ENCODE results near the gene MRNIP. TPM values are rescaled to one million over a fixed set of nuclear protein-coding genes. Genes with fewer than 3 reads are reported as not detected.

MRNIP gene
- polyA plus RNA-seq, 1 donor = 50.5 TPM

- no peak for DNase-seq
Measured at GRCh38 chr5:179805070-179805528, 53.5 kb downstream of the MRNIP start.

- no peak for DNase-seq
Measured at GRCh38 chr5:179804555-179804947, 54.1 kb downstream of the MRNIP start.

- DNase-seq = no peak
Measured at GRCh38 chr5:179803651-179804554, 54.7 kb downstream of the MRNIP start.

- no peak for DNase-seq
Measured at GRCh38 chr5:179802950-179803562, 55.6 kb downstream of the MRNIP start.

- no peak for DNase-seq
Measured at GRCh38 chr5:179802207-179802883, 56.3 kb downstream of the MRNIP start.

DNA sequence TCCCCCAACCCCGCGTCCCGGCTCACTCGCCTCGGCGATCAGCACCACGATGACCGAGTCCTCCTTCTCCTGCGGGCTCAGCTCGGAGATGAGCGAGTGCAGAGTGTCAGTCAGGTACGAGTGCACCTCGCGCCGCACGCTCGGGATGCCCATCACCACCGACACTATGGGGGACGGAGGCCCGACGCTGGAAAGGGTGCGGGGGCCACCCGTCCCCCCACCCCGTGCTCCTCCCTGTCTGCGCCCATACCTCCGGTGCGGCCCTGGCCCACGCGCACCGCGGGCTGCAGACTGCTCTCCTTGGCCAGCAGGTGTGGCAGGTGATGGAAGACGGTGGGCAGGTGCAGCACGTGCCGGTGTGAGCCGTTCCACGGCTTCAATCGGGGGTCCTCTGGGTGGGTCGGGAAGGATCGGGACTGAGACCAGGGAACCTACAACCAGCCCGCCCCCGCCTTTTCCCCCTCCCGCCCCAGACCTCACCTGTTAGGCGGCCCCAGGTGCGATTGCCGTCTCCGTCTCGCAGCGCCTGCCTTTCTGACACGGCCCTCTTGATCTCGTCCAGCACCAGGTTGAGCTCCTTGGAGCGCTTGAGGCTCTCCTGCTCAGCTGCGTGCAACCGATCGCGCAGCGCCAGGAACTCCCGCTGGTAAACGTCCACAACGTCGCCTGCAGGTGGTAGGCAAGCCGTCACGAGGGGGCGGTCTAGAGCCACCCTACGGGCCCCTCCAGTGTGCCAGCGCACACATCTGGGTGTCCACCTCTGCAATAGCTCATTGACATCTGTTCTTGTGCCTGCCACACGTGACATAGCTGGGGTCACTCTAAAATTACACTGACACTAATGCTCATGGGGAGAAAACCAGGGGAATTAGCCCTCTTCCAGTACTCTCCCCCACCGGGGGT, 57.1 kb downstream of the MRNIP start:
- peak; percentile 71 for DNase-seq

DNA sequence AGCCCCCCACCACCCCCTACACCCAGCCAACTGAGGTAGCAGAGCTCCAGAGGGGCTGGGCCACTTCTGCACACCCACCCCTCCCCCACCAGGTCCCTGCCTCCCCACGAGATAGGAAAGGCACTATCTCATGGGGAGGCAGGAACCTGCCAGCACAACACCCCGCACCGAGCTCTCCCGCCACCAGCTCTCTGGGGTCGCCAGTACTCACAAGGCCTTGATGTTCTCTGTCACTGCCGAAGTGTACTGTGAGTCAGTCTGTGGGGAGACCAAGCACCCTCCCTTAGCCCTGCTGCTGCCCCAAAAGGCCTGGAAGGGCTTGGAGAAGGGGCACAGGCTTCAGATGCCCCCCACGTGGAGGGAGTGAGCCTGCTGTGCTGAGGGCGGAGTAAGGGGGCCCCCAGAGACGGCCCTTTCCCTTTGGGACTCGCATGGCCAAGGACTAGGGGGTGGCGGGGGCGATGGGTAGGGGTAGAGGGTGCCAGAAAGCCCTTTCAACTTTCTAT, 57.9 kb downstream of the MRNIP start:
- no peak for DNase-seq

GRCh38 chr5:179800071-179800695, 58.4 kb downstream of the MRNIP start:
- no peak for DNase-seq

DNA sequence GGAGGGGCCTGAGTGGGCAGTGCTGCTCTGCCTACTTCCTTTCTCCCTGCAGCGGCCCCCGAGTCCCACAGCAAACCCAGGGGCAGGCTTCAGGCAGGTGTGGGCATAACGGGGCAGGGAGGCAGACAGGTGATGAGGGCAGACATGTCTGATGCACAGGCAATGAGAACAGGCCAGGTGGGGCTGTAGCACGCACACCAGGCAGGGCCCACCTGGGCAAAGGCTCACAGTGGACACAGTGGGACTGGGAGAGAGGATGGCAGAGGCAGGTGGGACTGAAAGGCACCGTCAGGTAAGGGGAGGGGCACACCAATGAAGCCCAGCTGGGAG, 59.0 kb downstream of the MRNIP start:
- DNase-seq = no peak

GRCh38 chr5:179798771-179799643, 59.6 kb downstream of the MRNIP start:
- no peak for DNase-seq

DNA sequence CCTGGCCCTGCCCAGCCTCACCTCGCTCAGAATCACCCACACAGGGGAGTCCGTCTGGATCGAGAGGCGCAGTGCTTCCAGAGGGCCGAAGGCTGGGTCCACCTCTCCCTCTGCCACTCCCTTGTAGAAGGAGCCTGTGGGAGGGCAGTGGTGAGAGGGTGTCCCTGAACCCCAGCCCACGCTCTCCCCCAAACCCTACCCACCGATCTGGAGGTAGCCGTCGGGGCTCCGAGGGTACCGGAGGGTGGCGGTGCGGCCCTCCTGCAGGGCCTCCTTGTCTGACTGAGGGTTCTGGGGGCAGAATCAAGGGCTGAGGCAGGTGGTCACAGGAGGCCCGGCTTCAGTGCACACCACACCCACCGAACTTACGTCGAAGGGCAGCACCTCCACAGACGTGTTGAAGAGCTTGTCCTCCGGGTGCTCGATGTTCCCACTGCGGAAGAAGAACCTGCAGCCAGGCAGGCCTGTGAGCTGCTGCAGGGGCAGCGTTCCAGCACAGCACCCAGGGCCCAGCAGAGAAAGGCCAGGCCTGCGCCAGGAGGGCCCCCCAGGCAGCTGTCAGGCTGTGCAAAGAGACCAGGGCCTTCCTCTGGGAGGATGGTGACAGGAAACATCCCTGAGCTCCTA, 60.4 kb downstream of the MRNIP start:
- no peak for DNase-seq

DNA sequence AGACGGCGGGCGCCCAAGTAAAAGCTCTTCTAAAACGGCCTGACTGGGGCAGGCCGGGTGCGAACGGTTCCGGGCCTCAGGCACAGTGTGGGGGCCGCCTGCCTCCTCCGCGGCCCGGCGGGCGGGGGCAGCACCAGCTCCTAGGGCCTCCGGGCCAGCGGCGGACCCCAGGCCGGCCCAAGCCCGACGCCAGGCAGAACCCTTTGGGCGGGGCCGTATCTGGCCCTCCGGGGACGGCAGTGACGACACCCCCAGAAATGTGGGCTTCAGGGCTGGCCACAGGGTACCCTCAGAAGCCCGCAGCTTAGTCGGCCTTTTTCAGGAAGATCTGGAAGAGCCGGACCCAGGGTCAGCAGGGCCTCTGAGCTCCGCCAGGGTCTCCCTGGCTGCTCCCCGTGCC, 60.9 kb downstream of the MRNIP start:
- no peak for DNase-seq

- DNase-seq = no peak
Measured at GRCh38 chr5:179796877-179797608, 61.6 kb downstream of the MRNIP start.

DNA sequence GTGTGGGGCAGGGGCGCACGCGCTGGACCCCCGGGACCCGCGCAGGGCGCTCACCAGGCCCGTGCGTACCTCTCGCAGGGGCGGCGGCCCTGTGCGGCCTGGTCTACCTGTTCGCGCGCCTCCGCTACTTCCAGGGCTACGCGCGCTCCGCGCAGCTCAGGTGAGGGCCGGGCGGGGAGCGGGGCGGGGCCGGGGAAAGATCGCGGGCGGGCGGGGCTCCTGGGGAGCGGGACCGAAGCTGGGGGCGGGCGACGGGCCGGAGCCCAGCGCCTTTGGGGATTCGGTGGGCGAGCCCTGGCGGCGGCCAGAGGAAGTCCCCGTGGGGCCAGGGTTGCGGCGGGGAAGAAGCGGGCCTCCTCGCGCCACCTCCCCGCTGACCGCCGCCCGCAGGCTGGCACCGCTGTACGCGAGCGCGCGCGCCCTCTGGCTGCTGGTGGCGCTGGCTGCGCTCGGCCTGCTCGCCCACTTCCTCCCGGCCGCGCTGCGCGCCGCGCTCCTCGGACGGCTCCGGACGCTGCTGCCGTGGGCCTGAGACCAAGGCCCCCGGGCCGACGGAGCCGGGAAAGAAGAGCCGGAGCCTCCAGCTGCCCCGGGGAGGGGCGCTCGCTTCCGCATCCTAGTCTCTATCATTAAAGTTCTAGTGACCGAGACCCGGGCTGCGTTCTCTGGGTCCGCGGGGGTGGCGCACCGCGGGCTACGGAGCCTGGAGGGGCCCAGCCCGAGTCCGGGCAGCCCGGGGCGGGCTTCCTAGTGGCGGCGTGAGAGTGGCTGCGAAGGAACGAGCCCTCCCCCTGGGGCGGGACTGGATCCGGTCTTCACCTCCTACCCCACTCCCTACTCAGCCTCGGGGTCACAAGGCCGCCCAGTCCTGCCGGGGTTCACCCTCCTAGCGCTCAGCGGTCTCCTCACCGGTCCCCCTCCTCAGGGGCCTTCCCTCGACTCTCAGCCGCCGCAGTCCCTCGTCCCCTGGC, 62.5 kb downstream of the MRNIP start:
- DNase-seq = peak; percentile 76

GRCh38 chr5:179795049-179795862, 63.4 kb downstream of the MRNIP start:
- no peak for DNase-seq

GRCh38 chr5:179794575-179794974, 64.0 kb downstream of the MRNIP start:
- DNase-seq = no peak

- DNase-seq = no peak
Measured at GRCh38 chr5:179794171-179794570, 64.4 kb downstream of the MRNIP start.
